Keratinocyte (primary cell): ENCODE data around the gene DENND5A.

Experiments
- EZH2 ChIP-seq: IDR thresholded peaks from one replicate; pipeline ENCODE4 v1.6.1; 2012; ENCODE audit warnings: inconsistent platforms, mild to moderate bottlenecking, low read length, moderate library complexity
- TF ChIP-seq, protein P1 (sequence below), 3 experiments: IDR thresholded peaks in 1 of 3; conservative IDR thresholded peaks in 1 of 3; optimal IDR thresholded peaks in 1 of 3; 2 replicates in 2 of 3; 3 replicates in 1 of 3; pipeline versions ENCODE3 to v1.5.1; 2011; ENCODE audit warnings: low read length in 3 of 3, mild to moderate bottlenecking in 3 of 3, moderate library complexity in 2 of 3, control low read depth in 1 of 3, inconsistent platforms in 1 of 3; ENCODE audit not compliant: insufficient read depth in 2 of 3; ENCODE audit errors: extremely low read depth in 1 of 3

DNA sequence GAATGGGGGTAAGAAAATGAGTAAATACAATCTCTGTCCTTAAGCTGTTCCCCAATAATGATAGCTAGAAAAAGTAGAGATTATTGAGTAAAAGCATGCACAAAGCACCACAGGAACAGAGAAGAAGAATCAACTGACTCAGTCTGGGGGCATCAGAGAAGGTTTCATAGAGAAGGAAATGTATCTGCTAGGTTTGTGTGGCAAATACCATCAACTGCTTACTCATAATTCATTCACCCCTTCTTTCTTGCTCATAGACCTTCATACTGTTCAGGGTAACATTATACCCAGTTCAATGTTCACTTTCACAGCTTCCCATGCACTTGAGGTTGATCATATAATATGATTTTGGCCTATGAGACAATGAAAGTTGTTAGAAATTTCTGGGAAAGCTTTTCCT is 88.6 kb downstream of the DENND5A start:
- TF ChIP-seq, protein P1, sequence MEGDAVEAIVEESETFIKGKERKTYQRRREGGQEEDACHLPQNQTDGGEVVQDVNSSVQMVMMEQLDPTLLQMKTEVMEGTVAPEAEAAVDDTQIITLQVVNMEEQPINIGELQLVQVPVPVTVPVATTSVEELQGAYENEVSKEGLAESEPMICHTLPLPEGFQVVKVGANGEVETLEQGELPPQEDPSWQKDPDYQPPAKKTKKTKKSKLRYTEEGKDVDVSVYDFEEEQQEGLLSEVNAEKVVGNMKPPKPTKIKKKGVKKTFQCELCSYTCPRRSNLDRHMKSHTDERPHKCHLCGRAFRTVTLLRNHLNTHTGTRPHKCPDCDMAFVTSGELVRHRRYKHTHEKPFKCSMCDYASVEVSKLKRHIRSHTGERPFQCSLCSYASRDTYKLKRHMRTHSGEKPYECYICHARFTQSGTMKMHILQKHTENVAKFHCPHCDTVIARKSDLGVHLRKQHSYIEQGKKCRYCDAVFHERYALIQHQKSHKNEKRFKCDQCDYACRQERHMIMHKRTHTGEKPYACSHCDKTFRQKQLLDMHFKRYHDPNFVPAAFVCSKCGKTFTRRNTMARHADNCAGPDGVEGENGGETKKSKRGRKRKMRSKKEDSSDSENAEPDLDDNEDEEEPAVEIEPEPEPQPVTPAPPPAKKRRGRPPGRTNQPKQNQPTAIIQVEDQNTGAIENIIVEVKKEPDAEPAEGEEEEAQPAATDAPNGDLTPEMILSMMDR (optimal IDR thresholded peaks at IDR 0.05 in 1 of 3, IDR thresholded peaks at IDR 0.05 in 1 of 3, conservative IDR thresholded peaks at IDR 0.05 in 1 of 3; ENCODE audit: extremely low read depth in 1 of 3, insufficient read depth in 2 of 3, low read length in 3 of 3) = no peak
- no peak for TF ChIP-seq EZH2
